H9 (cell line): ENCODE measurements around the gene ZBTB16. TPM values are rescaled to one million over a fixed set of nuclear protein-coding genes. Genes with fewer than 3 reads are reported as not detected.

Experiments used
- DNase-seq: peaks from one replicate; pipeline ENCODE4 v3.0.0-alpha.2; 2017
- H2AFZ ChIP-seq: one replicate; pipeline ENCODE4 v1.6.1; 2013; ENCODE audit warnings: mild to moderate bottlenecking, low read length, control low read depth, moderate library complexity
- H2AK5ac ChIP-seq: 2 replicates; pipeline ENCODE4 v1.6.1; 2013; ENCODE audit warnings: low read length, control low read depth, mixed read lengths; ENCODE audit not compliant: insufficient read length
- H2BK120ac ChIP-seq: one replicate; pipeline ENCODE4 v1.6.1; 2013; ENCODE audit warnings: low read depth, mild to moderate bottlenecking, low read length, control low read depth, inconsistent platforms; ENCODE audit not compliant: poor library complexity, severe bottlenecking
- H2BK12ac ChIP-seq: 2 replicates; pipeline ENCODE4 v1.6.1; 2013; ENCODE audit warnings: low read length, control low read depth, mixed read lengths, low read depth; ENCODE audit not compliant: insufficient read length
- H2BK15ac ChIP-seq: 2 replicates; pipeline ENCODE4 v1.6.1; 2013; ENCODE audit warnings: low read depth, low read length, control low read depth
- H2BK20ac ChIP-seq: one replicate; pipeline ENCODE4 v1.6.1; 2013; ENCODE audit warnings: low read depth, mild to moderate bottlenecking, low read length, control low read depth, inconsistent platforms; ENCODE audit not compliant: poor library complexity, severe bottlenecking
- H2BK5ac ChIP-seq: 2 replicates; pipeline ENCODE4 v1.6.1; 2013; ENCODE audit warnings: low read length, control low read depth, mixed read lengths; ENCODE audit not compliant: insufficient read length
- H3K14ac ChIP-seq: 2 replicates; pipeline ENCODE4 v1.6.1; 2013; ENCODE audit warnings: low read length, control low read depth; ENCODE audit not compliant: insufficient read depth
- H3K18ac ChIP-seq: 2 replicates; pipeline ENCODE4 v1.6.1; 2013; ENCODE audit warnings: low read depth, mild to moderate bottlenecking, mixed read lengths, low read length, control low read depth; ENCODE audit not compliant: insufficient read length
- H3K23ac ChIP-seq: 2 replicates; pipeline ENCODE4 v1.6.1; 2013; ENCODE audit warnings: low read length, control low read depth, mixed read lengths, low read depth; ENCODE audit not compliant: insufficient read length
- H3K23me2 ChIP-seq: 2 replicates; pipeline ENCODE4 v1.6.1; 2013; ENCODE audit warnings: low read depth, mild to moderate bottlenecking, mixed read lengths, low read length, control low read depth; ENCODE audit not compliant: insufficient read length, poor library complexity, severe bottlenecking
- H3K27ac ChIP-seq: 2 replicates; pipeline ENCODE4 v1.5.1; 2013; ENCODE audit warnings: low read length, control low read depth, mixed read lengths, low read depth; ENCODE audit not compliant: insufficient read length
- H3K27me3 ChIP-seq: 2 replicates; pipeline ENCODE4 v1.6.1; 2013; ENCODE audit warnings: low read length, control low read depth, inconsistent platforms; ENCODE audit not compliant: insufficient read depth
- H3K4ac ChIP-seq: 2 replicates; pipeline ENCODE4 v1.6.1; 2013; ENCODE audit warnings: low read depth, mild to moderate bottlenecking, control low read depth, inconsistent platforms, low read length, moderate library complexity
- H3K4me1 ChIP-seq: 2 replicates; pipeline ENCODE4 v1.6.1; 2013; ENCODE audit warnings: low read length, control low read depth, inconsistent platforms; ENCODE audit not compliant: insufficient read depth
- H3K4me2 ChIP-seq: 2 replicates; pipeline ENCODE4 v1.6.1; 2013; ENCODE audit warnings: low read length, control low read depth, mixed read lengths; ENCODE audit not compliant: insufficient read length, insufficient read depth
- H3K56ac ChIP-seq: 2 replicates; pipeline ENCODE4 v1.6.1; 2013; ENCODE audit warnings: low read depth, mild to moderate bottlenecking, mixed read lengths, low read length, control low read depth; ENCODE audit not compliant: insufficient read length
- H3K79me1 ChIP-seq: 2 replicates; pipeline ENCODE4 v1.6.1; 2013; ENCODE audit warnings: low read depth, mild to moderate bottlenecking, moderate library complexity, low read length, control low read depth, inconsistent platforms; ENCODE audit not compliant: insufficient read depth, poor library complexity, severe bottlenecking
- H3K79me2 ChIP-seq: 2 replicates; pipeline ENCODE4 v1.6.1; 2013; ENCODE audit warnings: low read length, control low read depth, inconsistent platforms; ENCODE audit not compliant: insufficient read depth
- H3K9ac ChIP-seq: 2 replicates; pipeline ENCODE4 v1.6.1; 2013; ENCODE audit warnings: low read length, control low read depth, mixed read lengths; ENCODE audit not compliant: insufficient read length; ENCODE audit errors: extremely low read depth
- H3K9me3 ChIP-seq: one replicate; pipeline ENCODE4 v1.6.1; 2013; ENCODE audit warnings: low read depth, low read length, inconsistent platforms; ENCODE audit not compliant: control insufficient read depth
- H3T11ph ChIP-seq: one replicate; pipeline ENCODE4 v1.6.1; 2013; ENCODE audit warnings: mild to moderate bottlenecking, low read length, control low read depth, inconsistent platforms
- H4K20me1 ChIP-seq: one replicate; pipeline ENCODE4 v1.6.1; 2013; ENCODE audit not compliant: control insufficient read depth, insufficient read length, insufficient read depth
- H4K5ac ChIP-seq: 2 replicates; pipeline ENCODE4 v1.6.1; 2013; ENCODE audit warnings: low read depth, mild to moderate bottlenecking, mixed read lengths, low read length, control low read depth; ENCODE audit not compliant: insufficient read length
- H4K8ac ChIP-seq: replicated peaks from 2 replicates; pipeline ENCODE4 v1.6.1; 2013; ENCODE audit warnings: low read length, control low read depth, mixed read lengths, low read depth; ENCODE audit not compliant: insufficient read length
- H4K91ac ChIP-seq: 2 replicates; pipeline ENCODE4 v1.6.1; 2013; ENCODE audit warnings: low read depth, mild to moderate bottlenecking, moderate library complexity, mixed read lengths, low read length, control low read depth; ENCODE audit not compliant: insufficient read length
- H3K27ac Mint-ChIP-seq, 3 experiments: 2 replicates in 2 of 3; 3 replicates in 1 of 3; pipeline ENCODE4 v1.8.0; 2020 to 2021; ENCODE audit warnings: mixed read lengths in 3 of 3, mild to moderate bottlenecking in 1 of 3, moderate library complexity in 1 of 3
- H3K27me3 Mint-ChIP-seq: 2 replicates; pipeline ENCODE4 v1.8.0; 2021; ENCODE audit warnings: low read depth, mild to moderate bottlenecking, moderate library complexity, mixed read lengths
- H3K36me3 Mint-ChIP-seq, 3 experiments: 2 replicates in 2 of 3; 3 replicates in 1 of 3; pipeline ENCODE4 v1.8.0; 2020 to 2021; ENCODE audit warnings: low read depth in 3 of 3, mixed read lengths in 3 of 3; ENCODE audit not compliant: insufficient read depth in 1 of 3
- H3K4me1 Mint-ChIP-seq, 2 experiments: 2 replicates each; pipeline ENCODE4 v1.8.0; 2020; ENCODE audit warnings: mixed read lengths in 2 of 2
- H3K4me3 Mint-ChIP-seq, 2 experiments: 2 replicates in 1 of 2; 3 replicates in 1 of 2; pipeline ENCODE4 v1.8.0; 2020 to 2021; ENCODE audit warnings: mild to moderate bottlenecking in 2 of 2, mixed read lengths in 2 of 2, moderate library complexity in 1 of 2
- H3K9me3 Mint-ChIP-seq, 2 experiments: 2 replicates in 1 of 2; 3 replicates in 1 of 2; pipeline ENCODE4 v1.8.0; 2020; ENCODE audit warnings: mild to moderate bottlenecking in 2 of 2, mixed read lengths in 2 of 2, moderate library complexity in 1 of 2
- WGBS: extraction: QIAGEN DNeasy Blood & Tissue Kit; methylation state at CpG from one replicate; pipeline ENCODE4 v1.1.7; 2013; ENCODE audit warnings: missing lambda C conversion rate, low lambda C conversion rate, mixed read lengths; ENCODE audit not compliant: insufficient read length; ENCODE audit errors: extremely low coverage; 5-methylcytosine and 5-hydroxymethylcytosine counted together
- total RNA-seq: library from RNA; stranded (reverse); gene quantifications from 2 replicates; pipeline ENCODE4 v1.2.1, GENCODE V29; 2021
- TF ChIP-seq, protein P1 (sequence below): fragments of 200-600 bp; sonication (generic); conservative IDR thresholded peaks from 3 replicates; pipeline ENCODE4 v1.8.0; 2021; ENCODE audit warnings: antibody characterized with exemption, mild to moderate bottlenecking

ZBTB16 gene
- total RNA-seq, 1 experiment from 2014 or later, result not detected

DNA sequence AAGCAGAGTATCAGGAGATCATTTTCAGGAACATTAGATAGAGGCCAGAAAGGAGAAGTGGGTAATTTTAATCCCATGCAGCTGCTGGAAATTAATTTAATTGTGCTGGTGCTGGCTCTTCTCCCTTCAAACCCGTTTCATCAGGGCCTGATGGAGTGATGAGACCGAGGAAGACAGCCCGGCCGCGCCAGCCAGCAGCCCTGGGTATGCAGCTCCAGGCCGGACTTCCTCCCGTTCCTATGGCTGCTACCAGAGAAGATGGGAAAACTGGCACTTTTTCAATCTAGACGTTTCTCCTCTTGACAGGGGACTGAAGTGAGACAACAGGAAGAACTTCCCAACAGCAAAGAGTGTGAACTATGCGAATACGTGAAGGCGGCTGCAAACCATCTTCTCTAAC lies 24.6 kb upstream of the ZBTB16 start:
- no peaks in the 10 kb centered on the region for H3K9me3 ChIP-seq
- TF ChIP-seq, protein P1, sequence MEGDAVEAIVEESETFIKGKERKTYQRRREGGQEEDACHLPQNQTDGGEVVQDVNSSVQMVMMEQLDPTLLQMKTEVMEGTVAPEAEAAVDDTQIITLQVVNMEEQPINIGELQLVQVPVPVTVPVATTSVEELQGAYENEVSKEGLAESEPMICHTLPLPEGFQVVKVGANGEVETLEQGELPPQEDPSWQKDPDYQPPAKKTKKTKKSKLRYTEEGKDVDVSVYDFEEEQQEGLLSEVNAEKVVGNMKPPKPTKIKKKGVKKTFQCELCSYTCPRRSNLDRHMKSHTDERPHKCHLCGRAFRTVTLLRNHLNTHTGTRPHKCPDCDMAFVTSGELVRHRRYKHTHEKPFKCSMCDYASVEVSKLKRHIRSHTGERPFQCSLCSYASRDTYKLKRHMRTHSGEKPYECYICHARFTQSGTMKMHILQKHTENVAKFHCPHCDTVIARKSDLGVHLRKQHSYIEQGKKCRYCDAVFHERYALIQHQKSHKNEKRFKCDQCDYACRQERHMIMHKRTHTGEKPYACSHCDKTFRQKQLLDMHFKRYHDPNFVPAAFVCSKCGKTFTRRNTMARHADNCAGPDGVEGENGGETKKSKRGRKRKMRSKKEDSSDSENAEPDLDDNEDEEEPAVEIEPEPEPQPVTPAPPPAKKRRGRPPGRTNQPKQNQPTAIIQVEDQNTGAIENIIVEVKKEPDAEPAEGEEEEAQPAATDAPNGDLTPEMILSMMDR, result no peak
- no peak overlapping the region for H4K91ac ChIP-seq
- H3K14ac ChIP-seq, result no peak overlapping the region
- H3K27me3 Mint-ChIP-seq, result peaks cover 39% of the 10 kb centered on the region
- no peaks in the 10 kb centered on the region for H3K4me1 ChIP-seq
- H3K9me3 Mint-ChIP-seq, result no peaks in the 10 kb centered on the region; a peak in 1 of 5 replicates
- H2BK15ac ChIP-seq, result no peak overlapping the region
- H3K79me1 ChIP-seq, result no peaks in the 10 kb centered on the region
- peaks cover 3% of the 10 kb centered on the region in 2 experiments; a peak in 1 of 4 replicates for H3K4me1 Mint-ChIP-seq
- H3K9ac ChIP-seq, result no peak overlapping the region
- no peak overlapping the region for H2BK20ac ChIP-seq
- H2AFZ ChIP-seq, result no peak overlapping the region
- H3K4me3 Mint-ChIP-seq, result no peak overlapping the region
- H4K8ac ChIP-seq, result no peak overlapping the region
- no peaks in the 10 kb centered on the region for H3K27me3 ChIP-seq
- peaks cover 4% of the 10 kb centered on the region for H3K23me2 ChIP-seq
- H3K4me2 ChIP-seq, result no peak overlapping the region
- H3K27ac Mint-ChIP-seq, result no peak overlapping the region
- no peak overlapping the region for H3K23ac ChIP-seq
- no peak overlapping the region for H2AK5ac ChIP-seq
- no peaks in the 10 kb centered on the region; a peak in 1 of 7 replicates for H3K36me3 Mint-ChIP-seq
- no peak overlapping the region for H2BK120ac ChIP-seq
- no CpG with 5 or more reads among the region's 11 CpGs for WGBS
- H2BK12ac ChIP-seq, result no peak overlapping the region
- no peak overlapping the region for H4K5ac ChIP-seq
- H3K18ac ChIP-seq, result no peak overlapping the region
- H3K27ac ChIP-seq, result no peak overlapping the region
- H2BK5ac ChIP-seq, result no peak overlapping the region
- no peaks in the 10 kb centered on the region for H3K79me2 ChIP-seq
- no peaks in the 10 kb centered on the region for H4K20me1 ChIP-seq
- no peak for DNase-seq
- H3K4ac ChIP-seq, result no peak overlapping the region
- H3T11ph ChIP-seq, result no peak overlapping the region
- no peak overlapping the region for H3K56ac ChIP-seq
